Subcutaneous preadipocyte (primary cell): ENCODE results near the gene PLK1. TPM values are rescaled to one million over a fixed set of nuclear protein-coding genes. Genes with fewer than 3 reads are reported as not detected.

Experiments
- total RNA-seq: library from RNA; depleted of rRNA; stranded (reverse); fragments of >200 nt; gene quantifications from 2 replicates; pipeline ENCODE4 v1.2.3, GENCODE V29; 2012

The PLK1 gene
- 31.6 and 46.7 TPM in 2 replicates for total RNA-seq

DNA sequence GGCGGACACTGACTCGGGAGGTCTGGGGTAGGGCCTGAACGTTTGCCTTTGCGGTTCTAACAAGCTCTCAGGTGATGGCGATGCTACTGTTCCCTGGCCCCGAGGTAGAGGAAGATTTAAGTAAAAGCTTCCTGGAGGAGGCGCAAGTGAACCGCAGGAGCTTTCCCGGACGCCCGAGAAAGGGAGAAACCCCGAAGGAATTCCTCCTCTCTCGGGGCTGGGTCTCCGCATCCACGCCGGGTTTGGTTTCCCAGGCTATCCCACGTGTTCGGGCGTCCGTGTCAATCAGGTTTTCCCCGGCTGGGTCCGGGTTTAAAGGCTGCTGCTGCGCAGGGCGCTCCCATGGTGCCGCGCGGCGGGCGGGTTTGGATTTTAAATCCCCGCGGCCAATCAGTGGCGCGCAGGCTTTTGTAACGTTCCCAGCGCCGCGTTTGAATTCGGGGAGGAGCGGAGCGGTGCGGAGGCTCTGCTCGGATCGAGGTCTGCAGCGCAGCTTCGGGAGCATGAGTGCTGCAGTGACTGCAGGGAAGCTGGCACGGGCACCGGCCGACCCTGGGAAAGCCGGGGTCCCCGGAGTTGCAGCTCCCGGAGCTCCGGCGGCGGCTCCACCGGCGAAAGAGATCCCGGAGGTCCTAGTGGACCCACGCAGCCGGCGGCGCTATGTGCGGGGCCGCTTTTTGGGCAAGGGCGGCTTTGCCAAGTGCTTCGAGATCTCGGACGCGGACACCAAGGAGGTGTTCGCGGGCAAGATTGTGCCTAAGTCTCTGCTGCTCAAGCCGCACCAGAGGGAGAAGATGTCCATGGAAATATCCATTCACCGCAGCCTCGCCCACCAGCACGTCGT, at the start of gene PLK1:
Gene PLK1 (plus strand): TSS at position 460 of the 844 bp plus-strand sequence. CDS start 44 bp downstream, at position 504.

DNA sequence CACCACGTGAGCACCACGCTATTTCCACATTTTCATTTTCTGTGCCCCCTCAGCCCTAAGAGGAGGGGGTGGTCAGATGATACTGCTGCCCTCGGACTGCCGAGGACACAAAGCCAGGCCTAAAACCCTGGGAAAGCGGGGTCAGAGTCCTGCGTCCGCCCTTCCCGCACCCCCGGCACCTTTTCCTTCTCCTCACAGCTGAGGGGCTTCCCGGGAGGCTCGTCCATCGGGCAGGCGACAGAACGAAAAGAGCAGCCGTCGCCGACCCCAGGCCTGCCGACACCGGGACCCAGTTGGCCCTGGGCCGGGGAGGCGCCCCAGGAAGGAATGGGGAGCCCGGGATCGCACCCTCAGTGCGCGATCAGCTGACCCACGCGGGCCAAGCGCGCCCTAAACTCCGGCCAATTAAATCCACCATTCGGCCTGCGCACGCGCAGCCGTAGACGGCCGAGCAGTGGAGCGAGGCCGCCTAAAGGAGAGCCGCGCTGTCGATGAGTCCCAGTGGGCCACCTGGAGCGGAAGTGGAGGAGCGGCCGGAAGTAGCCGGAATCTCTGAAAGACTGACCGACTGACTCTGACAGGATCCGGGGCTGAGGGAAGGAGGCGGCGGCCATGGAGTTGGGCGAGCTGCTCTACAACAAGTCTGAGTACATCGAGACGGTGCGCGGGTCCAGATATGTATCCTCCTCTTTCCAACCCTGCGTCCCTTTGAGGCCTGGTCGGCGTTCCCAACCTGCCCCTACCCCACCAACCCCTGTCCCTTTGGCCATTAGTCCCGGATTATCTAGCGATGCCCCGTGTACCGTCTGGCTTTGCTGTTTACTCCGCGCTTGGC, 37.5 kb upstream of the PLK1 start, which contains the start of the genes DCTN5 and PALB2:
Gene DCTN5 (plus strand): TSS at position 536 of the 835 bp plus-strand sequence. CDS start 77 bp downstream, at position 613.
Gene PALB2 (minus strand): TSS at position 380 of the 835 bp plus-strand sequence. CDS start 153 bp downstream, at position 227.

GRCh38 chr16:23712976-23713375, 34.3 kb downstream of the PLK1 start, which contains the start of gene ERN2:
Gene ERN2 (minus strand): TSS chr16:23713222. CDS start chr16:23713187, 35 bp downstream.

Other genes with a start within 250 kb of the PLK1 start
- 16.9 and 21.1 TPM in 2 replicates for gene COG7, start 225.7 kb upstream of the PLK1 start, total RNA-seq
- 14.7 and 21.9 TPM in 2 replicates for gene GGA2, start 168.4 kb upstream of the PLK1 start, total RNA-seq
- gene EARS2, start 121.5 kb upstream of the PLK1 start, total RNA-seq: 37.8 and 39.3 TPM in 2 replicates
- 77.2 and 85.0 TPM in 2 replicates for gene UBFD1, start 121.2 kb upstream of the PLK1 start, total RNA-seq
- gene NDUFAB1, start 82.6 kb upstream of the PLK1 start, total RNA-seq: 73.1 and 78.3 TPM in 2 replicates
- gene PALB2, start 37.6 kb upstream of the PLK1 start, total RNA-seq: 15.4 and 17.0 TPM in 2 replicates
- gene DCTN5, start 37.4 kb upstream of the PLK1 start, total RNA-seq: 27.2 and 30.7 TPM in 2 replicates
- not detected in 2 replicates for gene ERN2, start 34.3 kb downstream of the PLK1 start, total RNA-seq
- not detected in 2 replicates for gene CHP2, start 76.1 kb downstream of the PLK1 start, total RNA-seq
- gene PRKCB, start 157.1 kb downstream of the PLK1 start, total RNA-seq: under 0.01 TPM in 1 of 2 replicates, not detected in the other